ENCODE results near the gene SAP30L. TPM values are rescaled to one million over a fixed set of nuclear protein-coding genes. Genes with fewer than 3 reads are reported as not detected.

SAP30L gene
- total RNA-seq, 1 donor from 2014 or later = 37.7 TPM

DNA sequence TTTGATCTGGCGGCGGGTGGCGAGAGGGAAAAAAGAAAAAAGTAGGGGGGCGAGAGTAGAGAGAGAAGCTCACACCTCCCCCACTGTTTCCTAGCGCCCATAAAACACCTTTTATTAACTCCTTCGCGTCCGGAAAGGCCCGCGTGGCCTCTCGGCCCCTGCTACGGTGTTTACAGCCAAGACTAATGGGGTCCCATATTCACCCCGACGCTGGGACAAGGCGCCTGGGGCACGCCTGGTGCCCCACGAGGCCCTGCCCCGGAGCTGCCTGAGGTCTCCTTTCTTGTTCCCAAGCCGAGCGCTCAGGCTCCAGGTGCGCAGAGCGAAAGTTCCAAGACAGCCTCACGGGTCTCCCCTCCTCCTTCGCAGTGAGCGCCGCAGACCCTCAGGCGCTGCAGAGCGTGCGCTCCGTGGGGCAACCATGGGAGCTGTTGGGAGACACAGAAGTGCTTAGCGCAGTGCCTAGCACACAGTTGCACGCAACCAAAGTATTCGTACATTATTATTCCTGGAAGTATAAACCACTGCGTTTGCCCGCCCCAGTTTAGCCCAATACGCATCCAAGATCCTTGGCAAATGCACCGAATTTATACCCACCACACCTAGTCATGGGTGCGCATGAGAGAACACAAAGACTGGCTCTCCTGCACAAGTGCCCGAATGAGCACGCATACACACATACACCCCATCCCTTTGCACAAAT is 27.9 kb downstream of the SAP30L start:
- Mint-ChIP-seq H3K27ac (no peak overlapping the region), H3K27me3 (peaks cover 93% of the 10 kb centered on the region), H3K4me3 (ENCODE audit: low read depth) (no peak overlapping the region), H3K36me3 (ENCODE audit: insufficient read depth) (no peaks in the 10 kb centered on the region), H3K9me3 (ENCODE audit: low read depth) (no peaks in the 10 kb centered on the region), H3K4me1 (ENCODE audit: low read depth) (peaks cover 10% of the 10 kb centered on the region)
- TF ChIP-seq, protein P1, sequence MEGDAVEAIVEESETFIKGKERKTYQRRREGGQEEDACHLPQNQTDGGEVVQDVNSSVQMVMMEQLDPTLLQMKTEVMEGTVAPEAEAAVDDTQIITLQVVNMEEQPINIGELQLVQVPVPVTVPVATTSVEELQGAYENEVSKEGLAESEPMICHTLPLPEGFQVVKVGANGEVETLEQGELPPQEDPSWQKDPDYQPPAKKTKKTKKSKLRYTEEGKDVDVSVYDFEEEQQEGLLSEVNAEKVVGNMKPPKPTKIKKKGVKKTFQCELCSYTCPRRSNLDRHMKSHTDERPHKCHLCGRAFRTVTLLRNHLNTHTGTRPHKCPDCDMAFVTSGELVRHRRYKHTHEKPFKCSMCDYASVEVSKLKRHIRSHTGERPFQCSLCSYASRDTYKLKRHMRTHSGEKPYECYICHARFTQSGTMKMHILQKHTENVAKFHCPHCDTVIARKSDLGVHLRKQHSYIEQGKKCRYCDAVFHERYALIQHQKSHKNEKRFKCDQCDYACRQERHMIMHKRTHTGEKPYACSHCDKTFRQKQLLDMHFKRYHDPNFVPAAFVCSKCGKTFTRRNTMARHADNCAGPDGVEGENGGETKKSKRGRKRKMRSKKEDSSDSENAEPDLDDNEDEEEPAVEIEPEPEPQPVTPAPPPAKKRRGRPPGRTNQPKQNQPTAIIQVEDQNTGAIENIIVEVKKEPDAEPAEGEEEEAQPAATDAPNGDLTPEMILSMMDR (IDR thresholded peaks at IDR 0.05; ENCODE audit: unreplicated experiment) = no peak
- no peak for DNase-seq (ENCODE audit: low spot score, unreplicated experiment)

DNA sequence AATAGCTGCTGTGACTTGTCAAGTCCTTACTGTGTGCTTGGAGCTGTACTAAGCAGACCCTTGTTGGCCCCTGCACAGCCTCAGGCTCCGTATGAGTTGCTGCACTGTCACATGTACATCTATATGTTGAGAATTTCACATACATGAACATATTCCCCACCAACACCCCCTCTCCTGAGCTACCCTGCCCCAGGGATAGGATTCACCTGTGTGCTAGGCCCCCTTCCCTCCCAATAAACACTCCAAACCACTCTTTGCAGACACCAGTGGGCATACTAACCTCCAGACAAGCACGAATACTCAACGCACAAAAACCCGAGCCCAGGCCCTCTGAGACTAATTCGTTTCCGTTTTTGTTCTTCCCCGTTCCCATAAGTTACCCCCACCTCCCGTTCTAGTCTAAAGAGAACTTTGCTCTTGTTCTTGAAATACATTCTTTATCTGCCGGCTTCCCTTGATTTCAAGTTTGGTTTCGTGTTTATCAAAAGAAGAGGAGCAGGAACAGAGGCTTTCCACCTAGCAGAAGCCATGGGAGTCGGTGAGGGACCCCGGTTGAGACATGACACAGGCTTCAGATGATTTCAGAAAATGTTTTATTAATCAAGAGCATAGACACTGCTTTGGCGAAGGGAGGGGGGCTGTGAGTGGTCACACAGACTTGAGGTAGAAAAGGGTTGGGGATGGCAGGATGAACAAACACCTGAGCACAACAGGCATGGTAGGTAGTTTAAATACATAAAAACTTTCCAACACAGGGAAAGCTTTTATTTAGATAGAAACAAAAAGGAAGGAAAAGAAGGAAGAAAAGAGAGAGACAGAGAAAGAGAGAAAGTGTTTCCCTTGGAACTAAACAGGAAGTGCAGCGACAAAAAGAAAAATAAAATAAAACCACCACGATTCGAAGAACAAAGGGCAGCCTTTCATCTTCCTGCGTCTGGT is 28.9 kb downstream of the SAP30L start:
- TF ChIP-seq, protein P1 (IDR thresholded peaks at IDR 0.05; ENCODE audit: unreplicated experiment) = no peak
- Mint-ChIP-seq H3K4me1 (ENCODE audit: low read depth) (peaks cover 13% of the 10 kb centered on the region), H3K4me3 (ENCODE audit: low read depth) (no peak overlapping the region), H3K9me3 (ENCODE audit: low read depth) (no peaks in the 10 kb centered on the region), H3K27ac (peak overlapping the region; percentile 11), H3K36me3 (ENCODE audit: insufficient read depth) (no peaks in the 10 kb centered on the region), H3K27me3 (peaks cover 94% of the 10 kb centered on the region)
- no peak for DNase-seq (ENCODE audit: low spot score, unreplicated experiment)

DNA sequence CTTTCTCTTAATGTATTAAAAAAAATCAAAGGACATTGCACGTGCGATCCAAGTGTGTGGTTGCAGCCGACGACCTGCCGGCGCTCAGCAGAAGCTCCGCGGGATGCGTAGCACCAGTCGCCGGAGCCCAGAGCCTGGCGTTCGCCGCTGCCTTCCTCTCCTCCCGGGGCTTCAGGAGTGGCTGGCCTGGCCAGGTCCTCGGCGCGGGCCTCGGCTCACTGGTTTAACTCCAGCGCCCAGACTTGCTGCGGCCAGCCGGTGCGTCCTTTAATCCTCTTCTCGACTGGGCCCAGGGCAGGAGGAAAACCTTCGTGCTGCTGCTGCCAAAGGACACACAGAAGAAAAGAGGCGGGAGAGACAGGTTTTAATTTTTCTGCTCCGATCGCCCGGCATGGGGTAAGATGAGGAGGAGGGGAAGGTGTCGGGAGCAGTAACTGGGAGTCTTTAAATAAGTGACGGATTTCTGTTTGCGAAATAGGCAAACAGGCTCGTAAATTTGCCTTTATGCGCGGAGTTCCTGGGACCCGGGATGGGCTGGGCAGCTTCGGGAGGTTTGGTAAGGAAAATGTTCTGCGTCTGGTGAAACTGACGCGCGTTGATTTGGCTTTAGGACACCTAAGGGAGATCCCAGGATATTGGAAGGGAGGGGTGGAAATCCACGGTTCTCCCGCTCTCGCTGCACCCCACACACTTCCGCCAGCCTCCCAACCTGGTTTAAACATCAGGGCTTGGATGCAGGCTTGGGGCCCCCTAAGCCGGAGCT is 30.0 kb downstream of the SAP30L start:
- Mint-ChIP-seq H3K4me3 (ENCODE audit: low read depth) (peak overlapping the region; percentile 29), H3K27me3 (peaks cover 93% of the 10 kb centered on the region), H3K36me3 (ENCODE audit: insufficient read depth) (no peaks in the 10 kb centered on the region), H3K9me3 (ENCODE audit: low read depth) (no peaks in the 10 kb centered on the region), H3K27ac (no peak overlapping the region), H3K4me1 (ENCODE audit: low read depth) (peaks cover 13% of the 10 kb centered on the region)
- DNase-seq (ENCODE audit: low spot score, unreplicated experiment) = no peak
- TF ChIP-seq, protein P1 (IDR thresholded peaks at IDR 0.05; ENCODE audit: unreplicated experiment) = no peak

DNA sequence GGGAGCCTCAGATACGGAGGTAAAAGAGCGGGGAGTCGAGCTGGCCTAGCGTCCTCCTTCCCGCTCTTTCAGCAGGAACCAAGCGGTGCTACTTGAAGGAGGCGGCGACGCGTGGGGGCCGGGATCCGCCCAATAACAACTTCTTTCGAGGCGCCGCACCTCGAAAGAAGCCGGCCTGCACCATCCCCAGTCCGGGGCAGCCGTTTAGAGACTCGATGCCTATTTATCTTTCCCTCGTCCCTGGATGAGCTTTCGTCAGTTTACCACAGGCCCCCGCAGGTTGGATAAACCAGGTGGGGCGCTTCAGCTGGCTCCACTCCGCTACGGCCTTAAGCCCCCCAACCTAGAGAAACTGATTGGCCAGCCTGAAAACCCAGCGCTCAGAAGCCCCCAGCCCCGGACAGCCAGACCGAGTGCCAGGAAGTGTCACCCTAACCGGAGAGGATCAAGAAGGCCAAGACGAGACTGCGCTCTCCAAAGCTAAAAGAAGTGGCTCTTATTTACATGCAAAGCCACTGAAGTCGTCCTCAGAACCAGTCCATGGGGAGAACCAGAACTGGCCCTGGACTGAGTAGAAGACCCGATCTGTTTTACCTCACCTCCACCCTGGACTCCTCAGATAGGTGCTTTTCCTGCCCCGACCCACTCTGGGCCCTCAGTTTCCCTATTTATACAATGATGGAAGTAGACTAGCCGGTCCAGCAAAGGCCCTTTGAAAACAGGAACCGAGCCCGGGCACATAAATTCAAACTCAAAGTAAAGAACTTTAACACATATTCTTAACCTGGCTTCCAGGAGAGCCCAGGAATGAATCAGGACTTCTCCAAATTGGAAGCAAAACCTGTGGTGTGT is 30.8 kb downstream of the SAP30L start:
- Mint-ChIP-seq H3K4me3 (ENCODE audit: low read depth) (no peak overlapping the region), H3K27ac (no peak overlapping the region), H3K9me3 (ENCODE audit: low read depth) (no peaks in the 10 kb centered on the region), H3K27me3 (peaks cover 93% of the 10 kb centered on the region), H3K36me3 (ENCODE audit: insufficient read depth) (no peaks in the 10 kb centered on the region), H3K4me1 (ENCODE audit: low read depth) (peaks cover 13% of the 10 kb centered on the region)
- no peak for DNase-seq (ENCODE audit: low spot score, unreplicated experiment)
- TF ChIP-seq, protein P1 (IDR thresholded peaks at IDR 0.05; ENCODE audit: unreplicated experiment) = no peak
